MM.1S (cell line): ENCODE measurements around the gene KANK2.

Experiments
- DNase-seq: peaks from one replicate; pipeline ENCODE4 v3.0.0-alpha.2; 2015
- H2AFZ ChIP-seq: fragments of 300-600 bp; sonication (generic); 2 replicates; pipeline ENCODE4 v1.6.0; 2016; ENCODE audit warnings: antibody characterized with exemption, low read length
- H3F3A ChIP-seq: fragments of 300-600 bp; sonication (generic); 2 replicates; pipeline ENCODE4 v1.6.1; 2016; ENCODE audit warnings: mild to moderate bottlenecking, antibody characterized with exemption, low read length, moderate library complexity, mixed read lengths; ENCODE audit not compliant: insufficient read depth
- H3K27ac ChIP-seq: fragments of 300-600 bp; sonication (generic); 2 replicates; pipeline ENCODE4 v1.5.1; 2016; ENCODE audit warnings: mild to moderate bottlenecking, low read length
- H3K27me3 ChIP-seq: fragments of 300-600 bp; sonication (generic); replicated peaks from 2 replicates; pipeline ENCODE4 v1.6.0; 2016; ENCODE audit warnings: low read length; ENCODE audit not compliant: insufficient read depth
- H3K36me3 ChIP-seq: fragments of 300-600 bp; sonication (generic); replicated peaks from 2 replicates; pipeline ENCODE4 v1.6.1; 2016; ENCODE audit warnings: mild to moderate bottlenecking, low read length, mixed read lengths; ENCODE audit not compliant: insufficient read depth
- H3K4me1 ChIP-seq: fragments of 300-600 bp; sonication (generic); 2 replicates; pipeline ENCODE4 v1.6.1; 2016; ENCODE audit warnings: low read length, mixed read lengths
- H3K4me2 ChIP-seq: fragments of 300-600 bp; sonication (generic); 2 replicates; pipeline ENCODE4 v1.6.0; 2016; ENCODE audit warnings: low read depth, low read length
- H3K4me3 ChIP-seq: fragments of 300-600 bp; sonication (generic); 2 replicates; pipeline ENCODE4 v1.5.1; 2016; ENCODE audit warnings: low read length, mixed read lengths
- H3K79me2 ChIP-seq: fragments of 300-600 bp; sonication (generic); 2 replicates; pipeline ENCODE4 v1.6.1; 2016; ENCODE audit warnings: mixed run types, low read length, mixed read lengths
- H3K9ac ChIP-seq: fragments of 300-600 bp; sonication (generic); 2 replicates; pipeline ENCODE4 v1.6.1; 2016; ENCODE audit warnings: low read length, mixed read lengths
- H3K9me2 ChIP-seq: fragments of 300-600 bp; sonication (generic); replicated peaks from 2 replicates; pipeline ENCODE4 v1.6.1; 2016; ENCODE audit warnings: mild to moderate bottlenecking, low read length, mixed read lengths; ENCODE audit not compliant: insufficient read depth
- H3K9me3 ChIP-seq: fragments of 300-600 bp; sonication (generic); replicated peaks from 2 replicates; pipeline ENCODE4 v1.6.1; 2016; ENCODE audit warnings: mild to moderate bottlenecking, low read length, mixed read lengths; ENCODE audit not compliant: insufficient read depth
- H4K20me1 ChIP-seq: fragments of 300-600 bp; sonication (generic); 2 replicates; pipeline ENCODE4 v1.6.1; 2016; ENCODE audit warnings: mild to moderate bottlenecking, low read length, moderate library complexity, mixed read lengths; ENCODE audit not compliant: insufficient read depth
- CTCF ChIP-seq: fragments of 300-600 bp; sonication (generic); IDR thresholded peaks from 2 replicates; pipeline ENCODE4 v1.5.1; 2016; ENCODE audit warnings: antibody characterized with exemption, low read length, mixed read lengths
- EZH2 ChIP-seq: fragments of 300-600 bp; sonication (generic); optimal IDR thresholded peaks from 2 replicates; pipeline ENCODE3; 2017; ENCODE audit warnings: low read depth, mild to moderate bottlenecking, antibody characterized with exemption, low read length, mixed read lengths
- EZH2phosphoT487 ChIP-seq: fragments of 300-600 bp; sonication (generic); IDR thresholded peaks from 2 replicates; pipeline ENCODE4 v1.6.1; 2018; ENCODE audit warnings: antibody characterized with exemption, low read length

KANK2 gene

GRCh38 chr19:11195681-11196080 is 1.7 kb downstream of the KANK2 start:
- Histone ChIP-seq H3K9ac (no peak overlapping the region), H3K4me1 (0 out of 2 replicates have a peak, but pooled peaks cover 3% of the 10 kb centered on the region), H3K27me3 (no peaks in the 10 kb centered on the region), H3K9me3 (no peaks in the 10 kb centered on the region), H3K79me2 (0 out of 2 replicates have a peak, but pooled peaks cover 3% of the 10 kb centered on the region), H3K4me2 (no peak overlapping the region), H3F3A (peaks cover 5% of the 10 kb centered on the region; the same call in 1 of the 2 replicates), H3K9me2 (no peaks in the 10 kb centered on the region), H3K36me3 (no peaks in the 10 kb centered on the region), H3K4me3 (no peak overlapping the region), H4K20me1 (no peaks in the 10 kb centered on the region), H3K27ac (no peak overlapping the region), H2AFZ (no peak overlapping the region)
- no peak for DNase-seq
- TF ChIP-seq CTCF: no peak
- no peak for TF ChIP-seq EZH2

GRCh38 chr19:11194656-11195558 is 2.4 kb downstream of the KANK2 start:
- H3K4me3 ChIP-seq: no peak overlapping the region

GRCh38 chr19:11194173-11194572 is 3.2 kb downstream of the KANK2 start:
- H3K36me3 ChIP-seq: no peaks in the 10 kb centered on the region
- H3K4me3 ChIP-seq: no peak overlapping the region
- no peak overlapping the region for H3K27ac ChIP-seq
- H4K20me1 ChIP-seq: no peaks in the 10 kb centered on the region
- H3K4me2 ChIP-seq: no peak overlapping the region
- no peaks in the 10 kb centered on the region for H3K9me2 ChIP-seq
- no peak for TF ChIP-seq CTCF
- TF ChIP-seq EZH2: no peak
- no peak for TF ChIP-seq EZH2phosphoT487
- peaks cover 5% of the 10 kb centered on the region; the same call in 1 of the 2 replicates for H3F3A ChIP-seq
- DNase-seq: no peak
- no peaks in the 10 kb centered on the region for H3K9me3 ChIP-seq
- 0 out of 2 replicates have a peak, but pooled peaks cover 3% of the 10 kb centered on the region for H3K79me2 ChIP-seq
- no peak overlapping the region for H2AFZ ChIP-seq
- no peak overlapping the region for H3K9ac ChIP-seq
- H3K27me3 ChIP-seq: no peaks in the 10 kb centered on the region
- H3K4me1 ChIP-seq: 0 out of 2 replicates have a peak, but pooled peaks cover 3% of the 10 kb centered on the region

More at GRCh38 chr19:11194656-11195558, 2.4 kb downstream of the KANK2 start:
- TF ChIP-seq EZH2 (no peak), CTCF (no peak), EZH2phosphoT487 (no peak)
- no peak overlapping the region for H3K4me2 ChIP-seq
- DNase-seq: no peak
- 0 out of 2 replicates have a peak, but pooled peaks cover 3% of the 10 kb centered on the region for H3K4me1 ChIP-seq
- no peak overlapping the region for H2AFZ ChIP-seq
- no peak overlapping the region for H3K9ac ChIP-seq
- H3K79me2 ChIP-seq: 0 out of 2 replicates have a peak, but pooled peaks cover 3% of the 10 kb centered on the region
- no peaks in the 10 kb centered on the region for H3K9me3 ChIP-seq
- H3K27me3 ChIP-seq: no peaks in the 10 kb centered on the region
- H3F3A ChIP-seq: peaks cover 5% of the 10 kb centered on the region; the same call in 1 of the 2 replicates
- H3K9me2 ChIP-seq: no peaks in the 10 kb centered on the region
- H4K20me1 ChIP-seq: no peaks in the 10 kb centered on the region
- H3K36me3 ChIP-seq: no peaks in the 10 kb centered on the region
- no peak overlapping the region for H3K27ac ChIP-seq
